T-helper 22 cell (primary cell): ENCODE data around the gene CNTN3.

Experiments used
- DNase-seq: peaks from one replicate; pipeline ENCODE4 v3.0.0-alpha.2; 2020; ENCODE audit warnings: low read depth

CNTN3 gene

DNA sequence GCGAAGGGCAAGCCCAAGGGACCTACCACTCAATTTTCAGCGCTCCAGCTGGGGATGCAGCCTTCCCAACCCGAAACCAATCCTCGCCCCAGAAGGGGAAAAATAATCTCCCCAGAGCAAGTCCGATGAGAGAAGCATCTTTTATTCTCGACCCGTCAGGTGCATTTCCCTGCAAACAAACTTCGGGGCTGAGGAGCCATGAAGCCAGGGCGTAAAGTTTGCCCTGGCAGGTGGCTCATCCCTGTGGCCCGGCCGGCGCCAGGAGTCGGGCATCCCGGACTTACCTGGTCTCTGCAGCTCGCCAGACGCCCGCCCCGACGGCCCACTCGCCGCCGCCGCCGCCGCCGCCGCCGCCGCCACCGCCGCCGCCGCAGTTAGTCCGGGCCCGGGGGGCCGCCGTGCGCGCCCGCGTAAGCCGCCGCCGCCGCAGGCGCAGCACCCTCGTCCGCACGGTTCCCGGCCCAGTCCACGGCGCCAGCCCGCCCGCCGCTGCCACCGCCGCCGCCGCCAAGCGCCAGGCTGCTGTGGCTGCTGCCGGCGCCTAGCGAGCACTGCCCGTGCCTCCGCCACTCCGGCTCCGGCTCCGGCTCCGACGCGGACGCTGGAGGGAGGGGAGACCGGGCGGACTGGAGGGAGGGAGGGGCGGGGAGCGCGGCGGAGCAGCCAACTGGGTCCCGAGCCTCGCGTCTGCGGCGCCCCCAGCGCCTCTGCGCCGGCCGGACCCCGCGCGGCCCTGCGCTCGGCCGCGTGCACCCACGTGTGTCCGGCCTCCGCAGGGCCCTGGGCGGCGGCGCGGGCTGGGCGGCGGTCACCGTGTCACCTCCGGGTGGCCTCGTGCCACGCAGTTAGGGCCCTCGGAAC is at the start of gene CNTN3:
Gene CNTN3, minus strand, starts transcription at position 553 of the 861 bp plus-strand sequence. CDS start 93,547 bp downstream, outside the sequence.
- DNase-seq = no peak

DNA sequence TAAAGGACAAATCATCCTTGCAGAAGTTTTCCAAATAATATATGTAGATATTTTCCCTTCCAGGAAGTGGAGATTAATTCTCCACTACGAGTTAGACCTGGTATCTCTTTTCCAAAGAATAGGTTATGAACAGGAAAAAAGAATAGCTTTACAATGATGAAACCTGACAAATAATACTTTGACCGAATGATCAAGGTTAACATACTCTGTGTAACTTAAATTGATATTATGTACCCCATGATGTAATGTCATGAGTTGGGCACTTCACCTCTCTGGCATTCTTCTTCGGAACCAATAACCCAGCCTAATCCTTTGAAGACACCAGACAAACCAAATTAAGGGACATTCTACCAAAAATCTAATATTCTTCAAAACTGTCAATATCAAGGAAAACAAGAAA is 48.7 kb upstream of the CNTN3 start:
- DNase-seq = no peak

DNA sequence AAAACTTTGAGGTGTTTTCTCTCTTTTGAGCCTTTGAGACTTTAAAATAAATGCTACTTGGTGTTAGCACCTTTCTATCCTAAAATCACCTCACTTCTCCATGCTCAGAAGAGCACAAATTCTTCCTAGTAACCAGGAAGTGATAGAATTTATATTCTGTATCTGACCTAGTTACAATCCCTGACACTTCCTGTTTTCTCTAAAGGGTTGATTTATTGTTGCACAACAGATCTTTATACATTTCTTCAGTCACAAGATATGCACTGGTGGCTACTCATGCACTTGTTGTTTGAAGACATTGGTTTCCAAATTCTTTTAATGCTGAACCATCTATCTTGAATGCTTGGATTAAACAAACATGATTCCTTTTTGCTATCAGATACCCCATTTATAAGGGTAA is 47.2 kb upstream of the CNTN3 start:
- no peak for DNase-seq

DNA sequence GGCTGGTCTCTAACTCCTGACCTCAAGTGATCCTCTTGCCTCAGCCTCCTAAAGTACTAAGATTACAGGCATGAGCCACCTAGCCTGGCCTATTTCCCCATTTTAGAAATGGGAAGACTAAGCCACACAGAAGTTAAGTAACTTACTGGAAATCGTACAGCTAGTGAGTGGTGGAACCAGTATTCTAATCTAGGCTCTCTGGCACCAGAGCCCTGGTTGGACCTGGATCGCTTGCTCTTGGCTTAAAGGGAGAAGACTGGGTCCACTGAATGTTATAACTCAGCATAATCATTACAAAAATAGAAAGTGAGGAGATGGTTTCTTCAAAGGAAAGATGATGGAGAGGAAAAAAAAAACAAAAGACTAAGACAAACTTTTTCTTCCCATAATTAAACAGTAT is 37.4 kb upstream of the CNTN3 start:
- no peak for DNase-seq

DNA sequence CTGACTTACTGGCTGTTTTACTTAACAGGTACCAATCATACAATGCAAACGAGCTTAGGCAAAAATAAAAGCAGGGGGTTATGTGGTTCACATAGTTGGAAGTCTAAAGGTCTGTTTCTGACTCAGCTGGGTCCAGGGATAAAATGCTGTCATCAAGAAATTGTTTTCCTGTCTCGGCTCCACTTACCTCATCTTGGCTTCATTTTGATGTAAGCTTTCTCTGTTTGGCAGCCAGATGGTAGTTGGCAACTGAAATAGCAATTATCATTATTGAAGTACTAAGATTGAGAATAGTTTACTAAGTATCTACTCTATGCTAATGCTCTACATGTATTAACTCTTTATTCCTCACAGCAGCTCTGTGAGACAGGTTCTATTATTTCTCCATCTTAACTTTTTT is 36.8 kb upstream of the CNTN3 start:
- no peak for DNase-seq

DNA sequence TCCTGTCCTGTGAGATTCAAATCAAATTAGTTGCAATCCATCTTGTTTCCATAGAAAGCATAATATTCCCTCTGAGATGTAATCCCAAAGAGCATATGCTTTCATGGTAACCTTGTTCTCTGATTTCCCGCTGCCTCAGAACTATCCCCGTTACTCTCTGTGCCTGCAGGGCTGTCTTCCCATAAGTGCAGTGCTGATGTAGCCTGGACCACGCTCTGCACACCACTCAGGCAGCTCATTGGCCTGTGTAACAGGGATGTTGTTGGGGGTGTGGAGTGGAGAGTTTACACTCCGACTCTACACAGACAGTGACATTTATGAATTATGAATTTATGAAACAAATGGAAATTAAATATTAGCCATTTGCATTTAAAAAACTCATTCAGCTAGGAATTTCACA is 33.6 kb upstream of the CNTN3 start:
- no peak for DNase-seq

DNA sequence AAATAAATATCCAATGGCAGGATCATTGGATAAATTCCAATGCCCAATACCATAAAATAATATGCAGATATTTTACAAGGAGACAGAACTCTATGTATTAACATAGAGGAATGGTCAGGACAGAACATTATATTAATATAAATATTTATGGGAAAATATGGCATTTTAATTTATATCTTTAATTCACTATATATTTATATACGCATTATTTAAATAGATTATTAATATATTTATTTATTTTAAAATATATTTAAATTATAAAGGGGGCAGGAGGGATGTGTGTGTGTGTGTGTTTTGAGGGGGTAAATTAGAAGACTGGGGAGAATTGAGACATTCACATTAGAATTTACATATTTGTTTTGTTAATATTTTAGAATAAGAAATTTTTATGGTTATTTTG is 31.6 kb upstream of the CNTN3 start:
- no peak for DNase-seq

DNA sequence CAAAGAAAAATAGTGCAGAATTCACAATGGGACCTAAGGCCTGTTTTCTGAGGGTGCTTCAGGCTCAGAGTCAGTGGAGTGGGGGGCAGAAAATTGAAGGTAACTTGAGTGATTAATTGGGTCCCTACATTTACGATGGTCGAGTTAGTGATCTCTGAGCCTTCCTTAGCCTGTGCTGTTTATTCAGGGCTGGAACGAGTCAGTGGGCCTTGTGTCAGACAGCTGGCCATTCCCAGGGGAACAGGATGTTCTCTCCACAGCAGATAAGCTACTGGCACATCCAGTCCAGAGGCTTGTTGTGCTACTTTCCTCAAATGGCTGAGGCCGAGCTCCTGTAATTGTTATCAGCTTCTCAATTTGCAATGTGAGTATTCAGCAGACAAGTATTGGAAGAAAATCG is 29.2 kb upstream of the CNTN3 start:
- DNase-seq = no peak

DNA sequence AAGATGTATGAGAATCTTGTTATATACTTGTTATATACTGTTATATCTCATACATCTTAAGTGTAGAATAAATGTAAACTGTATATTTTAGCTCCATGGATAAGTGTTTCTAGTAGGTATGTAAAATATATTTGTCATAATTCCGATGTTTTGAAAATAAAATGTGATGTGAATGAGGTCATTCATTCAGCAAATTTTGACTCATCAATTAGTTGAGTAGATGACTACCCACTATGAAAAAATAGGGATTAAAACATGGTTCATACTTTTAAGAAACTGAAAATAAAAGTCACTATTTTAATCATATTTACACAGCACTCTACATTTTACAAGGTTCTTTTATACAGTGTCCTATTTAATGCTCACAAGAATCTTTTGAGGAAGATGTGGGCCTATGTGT is 28.4 kb upstream of the CNTN3 start:
- DNase-seq = no peak

DNA sequence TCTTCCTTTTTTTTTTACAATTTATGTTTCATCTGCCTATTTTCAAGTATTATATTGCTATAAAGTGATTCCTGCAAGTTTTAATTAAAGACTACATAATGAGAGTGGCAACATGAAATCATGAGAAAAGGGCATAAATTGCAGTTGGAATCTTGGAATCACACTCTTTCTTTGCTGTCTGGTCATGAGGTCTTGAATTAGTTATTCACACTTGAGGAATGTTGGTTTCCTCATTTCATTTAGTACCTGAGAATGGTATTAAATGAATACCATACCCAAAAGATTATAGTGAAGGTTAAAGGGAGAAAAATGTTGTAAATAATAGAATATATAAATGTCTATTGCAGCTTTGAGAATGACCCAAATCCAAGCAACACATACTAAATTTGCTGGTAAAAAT is 25.8 kb upstream of the CNTN3 start:
- DNase-seq = no peak

DNA sequence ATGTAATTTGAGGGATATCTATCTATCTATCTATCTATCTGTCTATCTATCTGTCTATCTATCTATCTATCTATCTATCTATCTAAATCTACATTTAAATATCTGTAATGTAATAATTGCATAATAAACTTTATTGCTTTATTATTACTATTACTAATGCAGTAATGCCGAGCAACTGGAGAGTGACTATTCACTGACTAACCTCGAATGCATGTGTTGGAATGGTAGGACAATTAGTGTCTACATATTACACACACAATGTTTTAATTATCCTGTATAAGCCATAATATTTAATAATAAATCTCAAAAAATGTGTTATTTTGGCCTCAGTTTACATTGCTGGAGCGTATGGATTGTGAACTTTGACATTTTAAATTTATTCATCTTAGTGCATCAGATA is 25.2 kb upstream of the CNTN3 start:
- DNase-seq = no peak

DNA sequence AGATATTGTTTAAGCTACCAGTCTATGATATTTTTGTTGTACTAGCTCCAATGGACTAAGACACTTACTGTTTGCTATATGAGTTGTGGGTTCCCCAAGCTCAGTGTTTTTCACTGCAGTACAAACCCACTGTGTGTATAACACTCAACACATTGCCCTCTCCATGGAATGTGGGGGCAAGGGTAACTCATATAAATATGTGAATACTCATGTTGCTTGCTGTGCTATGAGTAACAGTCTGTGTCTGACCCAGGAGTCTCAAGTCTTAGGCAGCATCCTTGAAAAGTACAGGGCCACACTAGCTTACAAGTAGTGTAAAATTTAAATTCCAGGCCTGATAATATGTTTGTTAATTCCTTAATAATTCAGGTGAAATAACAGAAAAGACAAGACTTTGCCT is 22.5 kb upstream of the CNTN3 start:
- no peak for DNase-seq

DNA sequence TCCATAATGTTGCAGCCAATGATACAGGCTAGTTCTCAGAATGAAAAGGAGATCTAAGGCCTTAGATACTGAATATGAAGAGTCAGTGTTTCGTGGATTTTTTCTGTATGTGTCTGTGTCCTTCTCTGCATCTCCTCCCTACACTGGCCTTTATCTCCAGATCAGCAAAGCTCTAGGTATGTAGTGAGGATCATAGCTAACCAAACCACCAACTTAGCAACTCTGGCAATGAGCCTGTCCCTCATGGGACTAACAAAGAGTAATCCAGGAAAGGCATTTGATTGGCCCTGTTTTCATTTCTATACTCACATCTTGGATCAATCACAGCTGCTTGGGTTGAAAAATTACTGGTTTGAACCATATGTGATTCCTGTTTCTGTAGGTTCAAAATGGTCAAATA is 18.6 kb upstream of the CNTN3 start:
- no peak for DNase-seq

DNA sequence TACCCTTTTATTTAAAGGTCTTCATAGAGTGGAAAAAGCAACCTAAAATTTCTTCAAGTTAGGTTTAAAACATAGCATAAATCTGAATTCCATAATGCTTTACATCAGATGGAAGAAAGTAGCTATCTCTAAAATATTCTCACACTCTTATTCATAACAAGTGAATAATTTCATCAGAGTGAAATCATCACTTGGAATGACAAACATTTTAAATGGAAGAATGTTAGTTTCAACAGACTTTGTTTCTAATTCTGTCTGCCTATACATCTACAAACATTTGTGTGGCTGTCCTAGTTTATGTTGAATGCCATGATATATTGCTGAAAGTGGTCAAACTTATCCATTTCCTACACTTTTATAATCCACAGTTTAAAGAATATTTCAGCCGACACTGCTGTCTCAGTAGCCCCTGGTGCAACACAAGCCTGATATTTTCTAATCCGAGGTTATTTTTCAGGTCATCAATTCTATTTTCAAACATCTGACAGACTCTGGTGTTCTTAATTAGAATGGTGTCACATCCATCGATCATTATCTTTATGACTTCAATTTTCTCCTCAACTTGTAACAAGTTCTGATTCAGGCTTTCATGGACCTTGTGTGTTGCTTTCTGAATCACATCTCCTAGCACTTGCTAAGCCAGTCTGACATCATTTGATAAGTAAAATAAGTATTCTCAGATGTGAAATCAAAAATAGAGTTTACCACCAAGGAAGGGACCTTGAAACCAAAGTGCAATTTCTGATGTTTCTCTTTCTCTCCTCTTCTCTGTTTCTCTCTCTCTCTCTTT is 17.1 kb upstream of the CNTN3 start:
- DNase-seq = no peak

DNA sequence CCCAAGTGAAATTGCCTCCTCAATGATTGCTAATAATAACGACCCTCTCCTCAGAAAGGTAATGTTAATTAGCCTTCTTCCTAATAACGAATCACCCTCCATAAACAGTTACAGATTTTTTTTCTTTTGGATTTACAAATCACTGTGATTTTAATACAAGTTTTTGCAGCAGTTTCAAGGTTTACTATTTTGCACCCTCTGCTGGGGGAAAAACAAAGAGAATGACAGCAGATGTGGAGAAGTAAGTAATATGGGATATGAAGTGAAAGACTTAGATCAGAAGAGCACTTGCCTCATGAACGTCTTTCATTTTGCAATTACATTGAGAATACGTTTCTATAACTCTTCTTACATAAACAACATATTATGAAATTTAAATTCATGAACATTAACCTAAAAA is 16.1 kb upstream of the CNTN3 start:
- no peak for DNase-seq

DNA sequence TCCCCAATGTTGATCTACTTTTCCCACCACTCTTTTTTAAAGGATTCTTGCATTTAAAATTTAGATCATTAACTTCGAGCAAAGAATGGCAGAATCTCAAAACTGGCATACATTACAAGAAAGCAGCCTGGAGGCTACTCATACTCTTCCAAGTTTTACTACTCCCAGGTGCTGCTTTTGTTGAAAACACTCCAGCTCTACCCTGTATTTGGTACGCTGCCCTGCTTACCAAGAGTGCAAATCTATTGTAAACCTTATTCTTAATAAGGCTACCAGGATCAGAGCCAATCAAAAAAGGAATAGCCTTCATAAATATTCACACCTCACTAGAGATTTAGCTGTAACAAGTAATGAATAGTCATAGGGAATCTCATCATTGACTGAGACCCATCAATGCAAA is 11.6 kb upstream of the CNTN3 start:
- DNase-seq = no peak

DNA sequence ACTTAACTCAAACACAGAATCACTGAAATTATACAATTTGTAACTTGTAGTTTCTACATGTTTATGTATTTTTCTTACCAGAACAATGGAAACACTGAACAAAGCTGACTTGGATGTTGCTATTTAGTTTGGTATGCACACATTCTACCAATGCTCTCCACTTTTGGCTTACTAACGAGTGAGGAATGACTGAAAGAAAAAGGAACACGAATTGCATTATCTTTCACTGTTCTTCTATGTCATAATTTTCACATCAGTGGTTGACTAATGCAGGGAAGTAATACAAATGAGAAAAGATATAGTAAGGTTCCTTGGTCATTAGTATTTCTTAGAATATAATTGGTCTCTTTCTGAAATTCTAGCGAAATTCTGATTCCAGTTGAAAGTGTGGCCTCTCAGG is 9.8 kb upstream of the CNTN3 start:
- DNase-seq = no peak

DNA sequence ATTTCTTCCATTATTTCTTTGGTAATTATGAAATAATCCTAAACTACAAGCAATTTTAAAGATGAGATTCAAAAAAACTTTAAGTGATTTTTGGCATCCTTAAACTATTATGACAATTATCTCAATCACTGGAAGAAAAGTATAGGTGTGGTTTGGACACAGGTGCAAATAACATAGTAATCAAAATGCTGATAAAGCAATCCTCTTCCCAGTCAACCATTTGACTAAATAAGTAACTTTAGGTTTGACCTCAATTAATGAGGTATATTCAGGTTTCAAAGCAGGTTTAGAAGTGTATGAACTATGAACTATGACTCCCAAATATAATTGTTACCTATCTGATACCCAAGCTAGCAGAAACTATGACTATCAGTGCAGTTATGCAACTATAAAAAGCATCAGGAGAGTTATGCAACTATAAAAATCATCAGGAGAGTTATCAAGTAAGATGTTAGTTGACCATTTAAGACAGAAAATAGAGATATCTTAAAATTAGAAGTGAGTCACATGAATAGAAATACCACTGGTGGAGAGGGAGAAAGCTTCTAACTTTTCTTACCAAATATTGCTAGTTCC is 8.9 kb upstream of the CNTN3 start:
- no peak for DNase-seq

DNA sequence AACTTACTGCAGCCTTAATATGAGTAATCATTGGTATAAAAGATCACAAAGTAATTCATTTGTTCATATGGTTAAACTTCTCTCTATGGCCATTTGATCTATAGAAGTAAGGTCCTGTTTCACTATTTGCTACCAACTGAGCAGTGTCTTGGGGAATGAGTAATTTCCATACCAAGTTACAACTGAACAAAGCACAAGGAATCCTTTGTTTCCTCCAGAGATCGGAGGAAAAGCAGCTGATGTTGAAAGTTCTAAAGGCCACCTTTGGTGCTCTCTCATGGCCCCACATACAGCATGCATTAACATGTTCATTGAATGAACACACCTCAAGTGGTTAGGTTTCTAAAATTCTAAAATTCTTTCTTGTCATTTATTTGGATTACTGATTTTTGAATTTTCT is 7.1 kb upstream of the CNTN3 start:
- no peak for DNase-seq

DNA sequence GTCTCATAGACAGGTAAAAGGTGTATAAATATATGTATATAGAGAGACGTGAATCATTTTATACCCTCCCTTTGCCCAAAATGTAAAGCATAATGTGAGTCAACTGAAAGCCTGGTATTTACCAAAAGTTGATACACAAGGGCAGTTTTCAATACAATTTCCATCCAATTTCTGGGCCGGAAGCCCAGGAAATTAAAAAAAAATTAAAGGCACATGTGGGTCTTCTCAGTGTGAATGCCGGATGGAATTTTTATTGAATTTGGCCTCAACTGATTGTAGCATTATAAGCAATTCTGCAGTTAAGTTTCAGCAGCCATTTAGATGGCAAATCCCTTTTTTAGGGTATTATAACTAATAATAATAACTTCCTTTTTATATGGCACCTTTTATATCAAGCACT is 3.3 kb upstream of the CNTN3 start:
- DNase-seq = no peak

DNA sequence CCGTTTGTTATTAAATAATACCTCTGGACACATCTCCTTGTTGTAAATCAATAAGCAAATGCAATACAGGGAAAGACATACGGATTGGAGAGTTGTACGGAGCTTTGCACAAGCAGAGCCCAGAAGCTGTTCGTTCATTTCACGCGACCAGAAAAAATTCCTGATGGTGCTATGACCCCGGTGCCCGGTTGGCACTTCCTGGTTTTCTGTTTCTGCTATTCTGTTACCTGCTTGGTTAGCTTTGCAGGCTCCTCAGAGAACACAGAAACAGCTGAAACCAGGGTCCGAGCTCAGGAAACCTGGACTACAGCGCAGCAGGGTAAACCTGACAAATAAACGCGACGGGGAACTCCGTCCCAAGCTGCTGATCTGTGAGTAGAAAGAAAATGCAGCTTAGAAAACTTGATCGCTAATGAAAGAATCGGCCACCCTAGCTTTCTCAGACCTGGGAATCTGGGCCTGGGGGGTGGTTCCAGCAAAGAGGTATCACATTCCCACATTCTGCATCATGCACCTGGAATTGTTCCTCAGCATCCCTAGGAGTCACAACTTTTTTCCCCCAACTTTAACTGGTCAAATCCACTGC is 845 bp downstream of the CNTN3 start:
- DNase-seq = no peak

DNA sequence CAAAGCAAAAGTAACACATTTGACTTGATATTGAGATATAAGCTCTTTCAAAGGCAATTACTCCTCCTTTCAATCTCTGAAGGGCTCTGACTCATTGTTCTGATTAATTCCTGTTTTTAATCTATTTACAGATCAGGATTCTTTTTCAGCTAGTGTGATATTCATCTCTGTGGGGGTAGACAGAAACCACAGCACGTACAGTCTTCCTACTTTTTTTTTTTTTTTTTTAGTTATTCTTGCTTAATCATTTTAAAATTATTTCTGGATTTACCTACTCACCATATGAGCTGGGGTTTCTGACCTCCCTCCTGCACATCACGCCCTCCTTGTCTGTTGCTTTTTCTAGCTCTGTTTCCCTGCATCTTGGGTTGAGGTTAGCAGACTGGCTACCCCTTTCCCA is 1.4 kb downstream of the CNTN3 start:
- DNase-seq = no peak

DNA sequence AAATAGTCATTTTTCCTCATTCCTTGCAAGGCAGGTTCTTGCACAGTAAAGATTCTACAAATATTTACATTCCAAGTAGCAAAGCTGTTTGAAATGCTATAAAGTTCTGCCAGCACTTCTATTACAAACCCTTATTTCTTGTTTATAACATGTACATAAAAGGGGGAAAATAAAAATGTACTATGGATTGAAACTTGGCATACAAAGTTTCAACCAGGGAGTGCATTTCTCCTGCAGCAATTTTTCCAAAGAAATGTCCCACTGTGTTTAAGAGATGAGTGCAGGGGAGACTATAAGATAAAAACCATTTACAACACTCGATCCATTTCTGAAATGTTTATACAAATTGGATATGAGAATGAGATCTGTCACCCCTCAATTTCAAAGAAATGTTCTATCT is 3.3 kb downstream of the CNTN3 start:
- DNase-seq = no peak
